Skeletal muscle cell (primary cell): ENCODE results near the gene C9orf50.

Source experiments
- DNase-seq: peaks from one replicate; pipeline ENCODE4 v3.0.0-alpha.2; 2010; ENCODE audit warnings: low read depth
- H3K4me3 ChIP-seq: 2 replicates; pipeline ENCODE4 v1.5.1; 2011; ENCODE audit warnings: low read depth, mild to moderate bottlenecking, control low read depth, low read length, moderate library complexity

The C9orf50 gene

GRCh38 chr9:129635099-129636065, 14.5 kb upstream of the C9orf50 start:
- DNase-seq: no peak
- no peak overlapping the region for H3K4me3 ChIP-seq

- no peak overlapping the region for H3K4me3 ChIP-seq
- no peak for DNase-seq
These were observed 12.9 kb upstream of the C9orf50 start for GRCh38 chr9:129633848-129634247.

DNA sequence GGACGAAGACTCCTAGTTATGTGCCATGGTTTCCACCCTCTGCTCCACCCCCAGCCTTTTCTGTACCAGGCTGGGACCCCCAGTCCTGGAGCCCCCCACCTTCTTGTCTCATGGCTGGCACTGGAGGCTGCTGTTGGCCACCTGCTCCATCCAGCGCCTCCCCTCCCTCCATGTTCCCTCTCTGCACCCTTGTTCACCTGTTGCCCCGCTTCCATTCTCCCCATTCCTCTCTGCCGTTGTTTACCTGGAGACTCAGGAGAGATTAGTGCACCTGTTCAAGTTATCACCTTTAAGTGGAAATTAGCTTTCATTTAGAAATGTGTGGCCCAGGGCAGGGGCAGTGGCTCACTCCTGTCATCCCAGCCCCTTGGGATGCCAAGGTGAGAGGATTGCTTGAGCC, 12.3 kb upstream of the C9orf50 start:
- no peak for DNase-seq
- no peak overlapping the region for H3K4me3 ChIP-seq

DNA sequence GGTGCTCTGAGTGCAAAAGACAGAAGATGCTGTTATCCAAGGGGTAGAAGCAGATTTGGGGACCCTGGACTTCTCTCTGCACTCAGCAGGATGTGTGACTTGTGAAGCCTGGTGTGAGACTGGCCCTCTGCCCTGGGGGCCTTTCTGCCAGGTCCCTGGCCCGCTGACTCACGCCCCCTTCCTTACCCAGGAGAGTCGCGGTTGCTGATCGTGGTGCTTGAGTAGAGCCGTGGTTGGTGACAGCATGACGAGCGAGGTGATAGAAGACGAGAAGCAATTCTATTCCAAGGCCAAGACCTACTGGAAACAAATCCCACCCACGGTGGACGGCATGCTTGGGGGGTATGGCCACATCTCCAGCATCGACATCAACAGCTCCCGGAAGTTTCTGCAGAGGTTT, 11.6 kb upstream of the C9orf50 start:
- no peak overlapping the region for H3K4me3 ChIP-seq
- DNase-seq: no peak

DNA sequence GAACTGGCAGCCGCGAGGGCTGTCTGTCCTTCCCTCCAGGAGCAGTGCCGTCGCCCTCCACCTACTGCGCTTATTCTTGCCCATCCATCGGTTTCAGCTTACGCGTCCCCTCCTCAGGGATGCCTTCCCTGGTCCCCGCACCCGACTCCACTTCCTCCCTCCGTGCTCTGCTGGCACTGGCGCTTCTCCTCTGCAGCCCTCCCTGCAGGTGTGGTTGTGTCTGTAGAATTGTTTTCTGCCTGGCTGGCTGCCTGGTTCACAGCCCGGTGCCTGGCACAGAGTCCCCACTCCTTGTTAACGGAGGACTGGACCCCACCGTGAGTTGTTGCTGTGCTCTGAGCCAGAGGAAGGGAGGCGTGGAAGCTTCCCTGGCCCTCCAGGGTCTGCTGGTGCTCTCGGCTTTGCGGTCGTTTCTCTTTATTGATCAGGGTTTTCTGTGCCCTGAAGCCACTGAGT, 10.8 kb upstream of the C9orf50 start:
- no peak overlapping the region for H3K4me3 ChIP-seq
- DNase-seq: no peak

DNA sequence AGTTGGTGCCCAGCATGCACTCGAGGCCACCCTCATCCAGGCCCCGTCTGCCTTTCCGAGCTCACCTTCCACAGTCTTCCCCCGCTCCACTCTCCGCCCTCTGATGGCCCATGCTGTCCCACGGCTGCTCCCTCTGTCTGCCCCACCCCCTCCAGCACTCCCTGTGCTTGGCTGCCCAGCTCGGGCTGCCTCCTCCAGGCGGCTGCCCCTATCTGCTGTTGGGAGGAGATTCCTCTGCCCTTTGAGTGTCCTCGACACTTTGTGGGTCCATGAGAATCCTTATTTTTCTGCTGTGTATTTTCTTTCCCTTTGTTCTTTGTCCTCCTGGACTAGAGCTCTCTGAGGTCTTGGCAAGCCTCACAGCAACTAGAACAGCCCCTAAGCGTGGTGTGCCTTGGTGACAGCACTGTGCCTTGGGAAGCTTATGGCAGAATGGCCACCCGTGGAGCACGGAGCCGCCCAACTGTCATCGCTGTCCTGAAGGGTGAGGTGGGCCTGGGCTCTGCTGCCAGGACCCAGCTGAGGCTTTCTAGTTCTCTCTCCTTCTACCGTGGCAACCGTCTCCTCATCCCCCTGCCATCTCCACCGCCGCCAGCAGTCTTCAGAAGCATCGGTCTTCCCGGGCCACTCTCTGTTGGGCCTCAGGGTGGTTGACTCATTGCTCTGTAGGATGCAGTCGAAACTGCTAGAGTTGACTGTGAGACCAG, 10.2 kb upstream of the C9orf50 start:
- H3K4me3 ChIP-seq: no peak overlapping the region
- no peak for DNase-seq

DNA sequence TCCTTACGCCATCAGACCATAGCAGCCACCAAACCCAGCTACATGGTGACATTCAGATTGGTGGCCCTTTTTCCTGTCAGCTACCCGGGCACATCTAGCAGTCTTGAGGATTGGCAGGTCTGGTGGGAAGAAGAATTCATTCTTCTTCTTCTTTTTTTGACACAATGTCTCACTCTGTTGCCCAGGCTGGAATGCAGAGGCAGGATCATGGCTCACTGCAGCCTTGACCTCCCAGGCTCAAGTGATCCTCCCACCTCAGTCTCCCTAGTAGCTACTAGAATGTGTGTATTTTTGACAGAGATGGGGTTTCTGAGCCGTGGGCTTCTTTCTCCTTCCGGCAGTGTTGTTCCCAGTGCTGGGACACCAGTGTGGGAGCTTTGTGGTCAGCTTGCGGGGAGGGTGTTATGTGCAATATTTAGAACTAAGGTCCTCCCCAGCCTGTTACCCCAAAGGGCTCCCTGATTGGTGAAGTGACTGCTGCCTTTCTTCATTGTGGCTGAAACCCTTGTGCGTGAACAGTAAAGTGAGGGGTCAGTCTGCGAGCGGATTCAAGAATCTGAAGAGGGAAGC, 8.4 kb upstream of the C9orf50 start:
- no peak for DNase-seq
- no peak overlapping the region for H3K4me3 ChIP-seq

- no peak overlapping the region for H3K4me3 ChIP-seq
These were observed 7.8 kb upstream of the C9orf50 start for GRCh38 chr9:129628709-129629108.

GRCh38 chr9:129627556-129628440, 6.9 kb upstream of the C9orf50 start:
- DNase-seq: no peak
- peak overlapping the region; percentile 86 for H3K4me3 ChIP-seq

More at GRCh38 chr9:129628709-129629108, 7.8 kb upstream of the C9orf50 start:
- no peak for DNase-seq

GRCh38 chr9:129626625-129627284, 5.9 kb upstream of the C9orf50 start:
- peak; percentile 55 for DNase-seq
- peak overlapping the region; percentile 86 for H3K4me3 ChIP-seq

DNA sequence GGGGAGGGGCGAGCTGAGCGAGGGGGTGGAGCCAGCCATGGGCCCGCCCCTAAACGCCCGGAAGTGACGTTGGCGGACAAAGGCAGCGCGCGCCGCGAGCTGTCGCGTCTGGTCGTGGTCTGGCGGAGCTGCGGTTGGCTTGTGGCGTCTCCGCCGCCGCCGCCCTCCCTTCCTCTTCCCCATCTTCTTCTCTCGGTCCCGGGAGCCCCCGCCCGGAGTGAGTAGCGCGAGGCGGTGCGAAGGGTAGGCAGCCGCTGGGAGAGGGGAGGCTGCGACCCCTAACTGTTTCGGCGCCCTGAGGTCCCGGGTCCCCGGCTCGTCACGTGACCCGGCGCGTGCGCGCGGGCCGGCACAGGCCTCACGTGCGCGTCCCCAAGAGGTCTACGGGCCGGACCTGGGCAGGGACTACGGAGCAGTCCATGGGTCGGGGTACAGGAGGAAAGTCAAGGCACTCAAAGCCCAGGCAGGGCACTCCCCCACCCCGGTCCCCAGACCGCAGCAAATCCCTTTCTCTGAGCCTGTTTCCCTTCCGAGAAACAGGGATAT, 5.3 kb upstream of the C9orf50 start, which contains the start of gene NTMT1:
Gene NTMT1, plus strand, starts transcription at position 85 of the 546 bp plus-strand sequence. CDS start 6,541 bp downstream, outside the sequence.
- no peak for DNase-seq
- H3K4me3 ChIP-seq: peak within 1 kb of the TSS; percentile 86

DNA sequence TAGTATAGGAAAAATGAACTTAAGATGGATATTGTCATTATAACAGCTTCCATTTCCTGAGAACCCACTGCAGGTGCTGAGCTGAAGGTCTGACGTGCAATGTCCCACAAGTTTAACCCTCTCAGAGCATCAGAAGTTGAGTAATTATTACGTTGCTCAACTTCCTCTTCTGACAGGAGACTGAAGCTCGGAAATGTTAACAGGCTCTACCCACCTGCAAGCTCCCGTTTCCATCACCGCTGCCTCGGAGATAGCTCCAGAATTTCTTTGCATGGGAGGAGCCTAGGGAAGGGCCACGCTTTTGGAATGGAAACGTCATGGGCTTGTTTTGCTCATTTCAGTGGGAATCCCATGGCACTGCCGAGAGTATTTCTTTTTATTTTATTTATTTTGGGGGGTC, 4.0 kb upstream of the C9orf50 start:
- H3K4me3 ChIP-seq: no peak overlapping the region
- no peak for DNase-seq

DNA sequence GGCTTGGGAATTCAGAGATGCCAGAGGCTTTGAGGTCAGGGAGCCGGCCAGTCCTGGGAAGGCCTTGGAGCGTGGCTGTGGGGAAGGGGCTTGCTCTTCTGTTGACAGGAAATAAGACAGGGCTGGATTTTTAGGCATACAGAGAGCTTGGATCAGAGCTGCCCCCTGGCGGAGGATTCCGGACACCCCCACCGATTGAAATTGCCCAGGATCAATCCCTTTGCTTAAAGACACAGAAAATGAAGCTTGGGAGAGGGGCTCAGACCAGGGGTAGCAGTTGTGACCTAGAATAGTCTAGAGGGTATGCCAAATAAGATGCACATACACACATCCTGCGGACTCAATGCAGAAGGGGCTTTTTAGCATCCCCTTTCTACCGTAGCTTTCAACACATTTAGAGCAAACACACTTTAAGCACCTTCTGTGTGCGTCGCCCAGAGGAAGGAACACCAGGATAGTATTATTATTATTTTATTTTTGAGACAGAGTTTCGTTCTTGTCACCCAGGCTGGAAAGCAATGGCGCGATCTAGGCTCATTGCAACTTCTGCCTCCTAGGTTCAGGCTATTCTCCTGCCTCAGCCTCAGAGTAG, 3.4 kb upstream of the C9orf50 start:
- no peak for DNase-seq
- no peak overlapping the region for H3K4me3 ChIP-seq

DNA sequence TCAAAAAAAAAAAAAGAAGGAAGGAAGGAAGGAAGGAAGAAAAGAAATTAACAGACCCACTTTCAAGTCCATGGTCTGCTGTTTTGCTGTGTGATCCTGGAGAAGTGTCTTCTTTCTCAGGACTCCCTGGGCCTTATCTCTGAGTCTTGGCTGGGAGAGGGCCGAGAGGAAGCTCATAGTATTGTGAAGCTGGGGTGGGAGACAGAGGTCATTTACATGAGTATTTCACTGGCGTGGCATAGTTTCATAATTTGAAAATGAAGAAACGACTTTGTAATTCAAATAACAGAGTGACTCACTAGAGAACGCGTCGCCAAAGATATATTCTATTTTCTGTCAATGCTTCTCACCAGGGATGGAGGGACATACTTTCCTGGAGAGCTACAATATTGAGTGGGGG, 2.4 kb upstream of the C9orf50 start:
- no peak for DNase-seq

GRCh38 chr9:129619787-129620668, 873 bp downstream of the C9orf50 start:
- H3K4me3 ChIP-seq: peak overlapping the region; percentile 49
- DNase-seq: no peak

More for the DNA sequence above, 2.4 kb upstream of the C9orf50 start:
- no peak overlapping the region for H3K4me3 ChIP-seq

DNA sequence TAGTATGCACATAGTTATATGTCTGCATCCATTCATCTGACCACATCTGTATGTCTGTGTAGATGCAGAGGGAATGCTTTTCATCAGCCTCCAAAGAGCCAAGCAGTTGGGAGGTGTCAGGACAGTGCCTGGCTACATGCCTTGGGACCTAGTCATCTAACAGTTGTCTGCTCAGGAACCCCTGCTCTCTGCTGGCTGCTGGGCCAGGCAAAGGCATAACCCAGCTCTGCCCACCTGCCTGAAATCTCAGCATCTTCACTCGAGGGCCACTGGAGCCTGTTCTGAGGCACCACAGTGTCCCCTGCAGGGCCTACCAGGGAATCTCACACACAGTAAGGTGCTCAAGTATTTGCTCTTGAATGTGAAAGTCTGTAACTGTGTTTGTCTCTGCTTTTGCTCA, 3.7 kb downstream of the C9orf50 start:
- no peak overlapping the region for H3K4me3 ChIP-seq
- DNase-seq: no peak
